Measurements from ENCODE around the gene UGDH.

The UGDH gene

GRCh38 chr4:39453738-39454137, 73.5 kb downstream of the UGDH start:
- no peak for DNase-seq (ENCODE audit: low read depth in 1 of 2, low spot score in 1 of 2)

GRCh38 chr4:39452860-39453587, 74.2 kb downstream of the UGDH start:
- DNase-seq (ENCODE audit: low read depth in 1 of 2, low spot score in 1 of 2), result no peak

- no peak for DNase-seq (ENCODE audit: low read depth in 1 of 2, low spot score in 1 of 2)
Observed at GRCh38 chr4:39452153-39452859, 74.9 kb downstream of the UGDH start.

- DNase-seq (ENCODE audit: low read depth in 1 of 2, low spot score in 1 of 2), result no peak
Observed at GRCh38 chr4:39451423-39452023, 75.7 kb downstream of the UGDH start.

- no peak for DNase-seq (ENCODE audit: low read depth in 1 of 2, low spot score in 1 of 2)
Observed at GRCh38 chr4:39450618-39451017, 76.6 kb downstream of the UGDH start.

Measured in stimulated activated CD4-positive, alpha-beta T cell treated with anti-CD3 and anti-CD28 coated beads, Interleukin-15, amount 100 ng/mL, for 1 hour (primary cell).